22Rv1 (cell line): ENCODE results near the gene CAPN13.

ENCODE experiments used
- CTCF ChIP-seq: fragments of 450-650 bp; IDR thresholded peaks from 2 replicates; pipeline ENCODE4 v1.5.1; 2017; ENCODE audit warnings: mild to moderate bottlenecking
- ZFX ChIP-seq: fragments of 450-650 bp; IDR thresholded peaks from 2 replicates; pipeline ENCODE4 v1.6.1; 2017; ENCODE audit warnings: antibody characterized with exemption, borderline replicate concordance

- TF ChIP-seq CTCF (no peak), ZFX (no peak)
These were observed 130.0 kb downstream of the CAPN13 start for GRCh38 chr2:30677231-30677630.
